Body of pancreas (tissue), 4 donors: ENCODE data around the gene TUFT1.

Source experiments
- POLR2A ChIP-seq, 3 donors: fragments of 450-650 bp; IDR thresholded peaks; one replicate each; pipeline ENCODE4 v1.6.1; 2016; ENCODE audit warnings: antibody characterized with exemption in 3 of 3, mild to moderate bottlenecking in 2 of 3
- TF ChIP-seq, protein P1 (sequence below), 7 experiments: fragments of 450-650 bp in 4 of 7; fragments of 200-600 bp in 3 of 7; sonication (generic) in 3 of 7; IDR thresholded peaks; one replicate each; pipeline ENCODE4 v1.5.1; 2016 to 2019; ENCODE audit warnings: antibody characterized with exemption in 7 of 7

DNA sequence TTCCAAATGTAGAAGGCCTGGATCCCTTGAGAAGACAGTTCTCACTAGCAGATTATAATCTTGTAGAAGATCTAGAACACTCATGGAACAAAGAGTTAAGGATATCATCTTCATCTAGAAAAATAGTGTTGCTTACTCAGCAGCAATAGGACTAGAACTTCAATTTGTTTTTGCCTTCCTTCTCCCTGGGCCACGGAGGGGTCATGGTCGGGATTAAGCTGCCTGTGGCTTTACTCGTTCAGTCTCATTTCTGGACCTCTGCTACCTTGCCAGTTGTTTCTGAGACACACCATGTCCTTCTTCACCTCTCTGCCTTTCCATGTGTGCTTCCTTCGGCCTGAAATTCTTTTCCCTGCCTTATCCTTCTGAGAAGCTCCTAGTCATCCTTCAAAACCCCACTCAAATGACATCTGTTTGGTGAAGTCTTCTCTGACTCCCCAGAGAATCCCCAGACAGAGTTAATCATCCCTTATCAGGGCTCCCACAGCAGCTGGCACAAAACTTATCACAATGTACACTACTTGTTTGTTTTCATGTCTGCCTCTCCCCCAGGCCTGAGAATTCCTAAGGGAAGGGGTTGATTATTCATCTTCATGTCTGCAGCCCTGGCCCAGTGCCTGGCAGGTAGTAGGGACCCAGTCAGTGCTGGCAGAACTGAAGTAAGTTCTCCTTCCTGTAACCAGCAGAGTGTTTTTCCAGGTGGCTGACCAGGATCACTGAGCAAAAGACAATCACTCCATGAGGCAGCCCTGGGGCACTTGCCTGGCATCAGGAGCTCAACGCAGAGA is 56.3 kb downstream of the TUFT1 start:
- TF ChIP-seq, protein P1, sequence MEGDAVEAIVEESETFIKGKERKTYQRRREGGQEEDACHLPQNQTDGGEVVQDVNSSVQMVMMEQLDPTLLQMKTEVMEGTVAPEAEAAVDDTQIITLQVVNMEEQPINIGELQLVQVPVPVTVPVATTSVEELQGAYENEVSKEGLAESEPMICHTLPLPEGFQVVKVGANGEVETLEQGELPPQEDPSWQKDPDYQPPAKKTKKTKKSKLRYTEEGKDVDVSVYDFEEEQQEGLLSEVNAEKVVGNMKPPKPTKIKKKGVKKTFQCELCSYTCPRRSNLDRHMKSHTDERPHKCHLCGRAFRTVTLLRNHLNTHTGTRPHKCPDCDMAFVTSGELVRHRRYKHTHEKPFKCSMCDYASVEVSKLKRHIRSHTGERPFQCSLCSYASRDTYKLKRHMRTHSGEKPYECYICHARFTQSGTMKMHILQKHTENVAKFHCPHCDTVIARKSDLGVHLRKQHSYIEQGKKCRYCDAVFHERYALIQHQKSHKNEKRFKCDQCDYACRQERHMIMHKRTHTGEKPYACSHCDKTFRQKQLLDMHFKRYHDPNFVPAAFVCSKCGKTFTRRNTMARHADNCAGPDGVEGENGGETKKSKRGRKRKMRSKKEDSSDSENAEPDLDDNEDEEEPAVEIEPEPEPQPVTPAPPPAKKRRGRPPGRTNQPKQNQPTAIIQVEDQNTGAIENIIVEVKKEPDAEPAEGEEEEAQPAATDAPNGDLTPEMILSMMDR (IDR thresholded peaks at IDR 0.05) = no peak
- TF ChIP-seq POLR2A (IDR thresholded peaks at IDR 0.05) = no peak
